Progenitor cell of endocrine pancreas (in vitro differentiated cells): ENCODE data around the gene SNTG2. TPM values are rescaled to one million over a fixed set of nuclear protein-coding genes. Genes with fewer than 3 reads are reported as not detected.

Experiments used
- DNase-seq: peaks from one replicate; pipeline ENCODE4 v3.0.0; 2021; ENCODE audit warnings: low spot score; ENCODE audit not compliant: unreplicated experiment
- H3K27ac Mint-ChIP-seq: 2 replicates; pipeline ENCODE4 v1.8.0; 2021; ENCODE audit warnings: mild to moderate bottlenecking, moderate library complexity, mixed read lengths
- H3K27me3 Mint-ChIP-seq: 2 replicates; pipeline ENCODE4 v1.8.0; 2021; ENCODE audit warnings: mixed read lengths
- H3K36me3 Mint-ChIP-seq: 2 replicates; pipeline ENCODE4 v1.8.0; 2022; ENCODE audit warnings: mixed read lengths; ENCODE audit not compliant: insufficient read depth
- H3K4me1 Mint-ChIP-seq: 2 replicates; pipeline ENCODE4 v1.8.0; 2021; ENCODE audit warnings: low read depth, mixed read lengths
- H3K4me3 Mint-ChIP-seq: 2 replicates; pipeline ENCODE4 v1.8.0; 2021; ENCODE audit warnings: low read depth, mild to moderate bottlenecking, moderate library complexity, mixed read lengths
- H3K9me3 Mint-ChIP-seq: 2 replicates; pipeline ENCODE4 v1.8.0; 2021; ENCODE audit warnings: low read depth, mixed read lengths
- total RNA-seq: library from RNA; stranded (reverse); gene quantifications from 2 replicates; pipeline ENCODE4 v1.2.1, GENCODE V29; 2021
- TF ChIP-seq, protein P1 (sequence below): fragments of 200-600 bp; sonication (generic); IDR thresholded peaks from one replicate; pipeline ENCODE4 v1.5.0; 2021; ENCODE audit warnings: antibody characterized with exemption, mild to moderate bottlenecking; ENCODE audit not compliant: unreplicated experiment

The SNTG2 gene
- total RNA-seq, 1 donor from 2014 or later = 0.50 TPM

DNA sequence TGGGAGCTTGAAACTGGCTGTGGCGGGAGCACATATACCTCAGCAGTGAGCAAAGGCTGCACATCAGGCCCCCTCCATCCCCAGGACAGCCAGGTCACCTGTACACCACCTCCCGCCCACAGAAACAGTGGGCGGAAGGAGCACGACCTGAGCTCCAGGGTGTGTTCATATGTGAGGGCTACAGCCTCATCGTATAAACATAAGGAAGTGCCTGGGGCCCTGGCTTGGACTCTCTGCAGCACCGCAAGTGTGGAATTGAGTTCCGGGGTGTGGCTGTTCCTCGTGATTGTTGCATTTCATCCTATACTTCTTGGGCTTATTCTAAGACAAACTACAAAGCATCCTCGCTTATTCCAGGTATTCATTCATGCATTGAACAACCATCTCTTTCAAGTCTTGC lies 402.5 kb downstream of the SNTG2 start:
- TF ChIP-seq, protein P1, sequence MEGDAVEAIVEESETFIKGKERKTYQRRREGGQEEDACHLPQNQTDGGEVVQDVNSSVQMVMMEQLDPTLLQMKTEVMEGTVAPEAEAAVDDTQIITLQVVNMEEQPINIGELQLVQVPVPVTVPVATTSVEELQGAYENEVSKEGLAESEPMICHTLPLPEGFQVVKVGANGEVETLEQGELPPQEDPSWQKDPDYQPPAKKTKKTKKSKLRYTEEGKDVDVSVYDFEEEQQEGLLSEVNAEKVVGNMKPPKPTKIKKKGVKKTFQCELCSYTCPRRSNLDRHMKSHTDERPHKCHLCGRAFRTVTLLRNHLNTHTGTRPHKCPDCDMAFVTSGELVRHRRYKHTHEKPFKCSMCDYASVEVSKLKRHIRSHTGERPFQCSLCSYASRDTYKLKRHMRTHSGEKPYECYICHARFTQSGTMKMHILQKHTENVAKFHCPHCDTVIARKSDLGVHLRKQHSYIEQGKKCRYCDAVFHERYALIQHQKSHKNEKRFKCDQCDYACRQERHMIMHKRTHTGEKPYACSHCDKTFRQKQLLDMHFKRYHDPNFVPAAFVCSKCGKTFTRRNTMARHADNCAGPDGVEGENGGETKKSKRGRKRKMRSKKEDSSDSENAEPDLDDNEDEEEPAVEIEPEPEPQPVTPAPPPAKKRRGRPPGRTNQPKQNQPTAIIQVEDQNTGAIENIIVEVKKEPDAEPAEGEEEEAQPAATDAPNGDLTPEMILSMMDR = no peak
- H3K9me3 Mint-ChIP-seq = peaks cover 10% of the 10 kb centered on the region
- no peaks in the 10 kb centered on the region for H3K4me1 Mint-ChIP-seq
- no peaks in the 10 kb centered on the region for H3K36me3 Mint-ChIP-seq
- H3K27me3 Mint-ChIP-seq = no peaks in the 10 kb centered on the region
- DNase-seq = no peak
- no peak overlapping the region for H3K27ac Mint-ChIP-seq
- no peak overlapping the region for H3K4me3 Mint-ChIP-seq

DNA sequence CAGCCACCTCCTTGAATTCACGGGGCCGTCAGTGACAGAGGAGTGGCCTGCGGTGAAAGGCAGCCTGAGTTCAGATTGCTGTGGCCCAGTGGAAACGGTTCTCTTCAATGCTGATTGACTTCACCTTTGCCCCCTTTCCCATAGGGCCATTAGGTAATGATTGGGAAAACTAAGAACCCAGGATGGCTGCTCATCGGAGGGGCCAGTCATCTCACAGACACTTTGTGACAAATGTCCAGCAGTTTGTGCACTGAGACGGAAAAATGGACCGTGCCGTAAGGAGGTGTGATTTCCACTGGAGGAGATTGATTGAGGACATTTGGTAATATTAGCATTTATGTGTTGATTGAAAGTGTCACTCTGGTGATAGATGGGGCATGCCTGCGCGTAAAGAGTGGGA lies 402.9 kb downstream of the SNTG2 start:
- H3K27me3 Mint-ChIP-seq = no peaks in the 10 kb centered on the region
- DNase-seq = no peak
- H3K27ac Mint-ChIP-seq = no peak overlapping the region
- no peak overlapping the region for H3K4me3 Mint-ChIP-seq
- TF ChIP-seq, protein P1 = no peak
- no peaks in the 10 kb centered on the region for H3K36me3 Mint-ChIP-seq
- no peaks in the 10 kb centered on the region for H3K4me1 Mint-ChIP-seq
- H3K9me3 Mint-ChIP-seq = peaks cover 10% of the 10 kb centered on the region

DNA sequence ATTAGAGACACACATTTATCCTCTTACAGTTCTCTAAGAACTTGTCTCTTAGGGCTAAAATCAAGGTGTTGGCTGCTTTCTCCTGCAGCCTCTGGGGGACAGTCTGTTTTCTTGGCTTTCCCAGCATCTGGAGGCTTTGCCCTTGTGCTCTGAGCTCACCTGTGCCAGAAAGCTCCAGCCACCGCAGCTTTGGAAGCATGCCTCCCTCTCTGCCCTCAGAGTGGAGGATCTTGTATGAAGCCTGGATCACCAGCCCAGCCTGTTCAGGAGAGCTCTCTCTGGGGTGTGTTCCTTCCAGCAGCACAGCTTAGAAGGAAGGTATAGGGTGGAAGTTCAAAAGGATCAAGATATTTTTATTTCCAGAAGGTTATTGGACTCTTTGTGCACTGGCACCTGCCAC lies 409.5 kb downstream of the SNTG2 start:
- Mint-ChIP-seq H3K4me1 (no peaks in the 10 kb centered on the region), H3K9me3 (peaks cover 6% of the 10 kb centered on the region), H3K4me3 (no peak overlapping the region), H3K36me3 (no peaks in the 10 kb centered on the region), H3K27me3 (no peaks in the 10 kb centered on the region), H3K27ac (no peak overlapping the region)
- TF ChIP-seq, protein P1 = no peak
- DNase-seq = no peak

DNA sequence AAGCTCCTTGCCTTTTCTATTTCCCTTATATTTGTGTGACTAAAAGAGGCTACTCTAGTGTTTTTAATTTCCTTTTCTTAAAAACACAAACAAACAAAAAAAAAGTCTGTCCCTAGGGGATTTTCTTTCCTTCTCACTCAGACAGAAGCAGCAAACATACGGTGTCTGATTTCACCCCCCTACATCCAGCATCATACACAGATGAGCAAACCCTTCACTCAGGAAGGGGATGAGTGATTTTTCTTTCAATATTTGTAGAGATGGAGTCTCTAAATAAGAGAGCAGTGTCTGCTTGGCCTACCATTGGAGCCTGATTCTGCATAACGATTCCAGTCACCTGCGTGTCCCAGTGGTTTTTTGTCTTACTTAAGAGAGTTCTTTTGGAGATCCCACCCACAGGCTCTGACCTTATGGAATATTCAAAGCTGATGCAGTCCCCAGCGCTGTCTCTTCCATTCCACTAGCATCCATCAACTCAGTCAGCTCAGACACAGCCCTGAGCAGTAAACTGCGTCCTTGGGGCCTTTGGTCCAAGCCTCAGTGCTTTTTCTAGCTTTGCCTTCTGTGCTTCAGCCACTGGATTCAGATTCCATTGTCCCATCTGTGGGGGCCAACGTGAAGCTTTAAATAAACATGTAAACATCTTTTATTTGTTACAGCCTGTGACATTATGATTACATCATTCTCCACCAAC lies 410.1 kb downstream of the SNTG2 start:
- Mint-ChIP-seq H3K9me3 (peaks cover 6% of the 10 kb centered on the region), H3K4me3 (no peak overlapping the region), H3K27ac (no peak overlapping the region), H3K27me3 (no peaks in the 10 kb centered on the region), H3K36me3 (no peaks in the 10 kb centered on the region), H3K4me1 (no peaks in the 10 kb centered on the region)
- DNase-seq = no peak
- TF ChIP-seq, protein P1 = no peak

DNA sequence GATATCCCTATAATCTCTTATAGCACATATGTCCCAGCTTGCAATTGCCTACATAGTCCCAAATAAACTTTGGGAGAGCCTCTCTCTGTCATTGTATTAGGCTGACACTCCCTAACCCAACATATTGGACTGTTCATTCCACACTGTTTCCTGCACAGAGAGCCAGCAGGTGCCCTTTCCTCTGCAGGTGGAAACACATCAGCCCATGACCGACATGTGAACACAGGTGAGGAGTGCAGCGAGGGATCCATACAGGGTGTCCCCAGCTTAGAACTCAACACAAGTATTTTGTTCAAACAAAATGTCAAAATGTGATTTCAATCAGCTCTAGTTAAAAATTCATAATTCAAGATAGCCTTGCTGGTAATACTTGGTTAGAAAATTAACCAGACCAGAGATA lies 412.7 kb downstream of the SNTG2 start:
- peaks cover 6% of the 10 kb centered on the region for H3K9me3 Mint-ChIP-seq
- TF ChIP-seq, protein P1 = no peak
- DNase-seq = no peak
- H3K27ac Mint-ChIP-seq = no peak overlapping the region
- H3K27me3 Mint-ChIP-seq = no peaks in the 10 kb centered on the region
- H3K36me3 Mint-ChIP-seq = no peaks in the 10 kb centered on the region
- H3K4me1 Mint-ChIP-seq = no peaks in the 10 kb centered on the region
- no peak overlapping the region for H3K4me3 Mint-ChIP-seq
